B cell (primary cell): ENCODE data around the gene PPP1R12B.
"Not testable (repeated sequence)": the region's sequence is repeated elsewhere in the genome, so short reads cannot be mapped to it uniquely, and the experiment has no call there.

ENCODE experiments used
- EZH2 ChIP-seq: IDR thresholded peaks from 2 replicates; pipeline ENCODE4 v1.6.1; 2012; ENCODE audit warnings: borderline replicate concordance, low read depth, mild to moderate bottlenecking, moderate library complexity, low read length; ENCODE audit not compliant: insufficient read depth, poor library complexity, severe bottlenecking
- TF ChIP-seq, protein P1 (sequence below): fragments of 200-600 bp; IDR thresholded peaks from one replicate; pipeline ENCODE4 v1.8.0; 2022; ENCODE audit warnings: antibody characterized with exemption, mild to moderate bottlenecking

GRCh38 chr1:202479661-202480060 is 131.2 kb downstream of the PPP1R12B start:
- TF ChIP-seq, protein P1, sequence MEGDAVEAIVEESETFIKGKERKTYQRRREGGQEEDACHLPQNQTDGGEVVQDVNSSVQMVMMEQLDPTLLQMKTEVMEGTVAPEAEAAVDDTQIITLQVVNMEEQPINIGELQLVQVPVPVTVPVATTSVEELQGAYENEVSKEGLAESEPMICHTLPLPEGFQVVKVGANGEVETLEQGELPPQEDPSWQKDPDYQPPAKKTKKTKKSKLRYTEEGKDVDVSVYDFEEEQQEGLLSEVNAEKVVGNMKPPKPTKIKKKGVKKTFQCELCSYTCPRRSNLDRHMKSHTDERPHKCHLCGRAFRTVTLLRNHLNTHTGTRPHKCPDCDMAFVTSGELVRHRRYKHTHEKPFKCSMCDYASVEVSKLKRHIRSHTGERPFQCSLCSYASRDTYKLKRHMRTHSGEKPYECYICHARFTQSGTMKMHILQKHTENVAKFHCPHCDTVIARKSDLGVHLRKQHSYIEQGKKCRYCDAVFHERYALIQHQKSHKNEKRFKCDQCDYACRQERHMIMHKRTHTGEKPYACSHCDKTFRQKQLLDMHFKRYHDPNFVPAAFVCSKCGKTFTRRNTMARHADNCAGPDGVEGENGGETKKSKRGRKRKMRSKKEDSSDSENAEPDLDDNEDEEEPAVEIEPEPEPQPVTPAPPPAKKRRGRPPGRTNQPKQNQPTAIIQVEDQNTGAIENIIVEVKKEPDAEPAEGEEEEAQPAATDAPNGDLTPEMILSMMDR: not testable (repeated sequence)
- TF ChIP-seq EZH2: not testable (repeated sequence)
